Cardiac muscle cell (in vitro differentiated cells and primary cell): Measurements from ENCODE around the gene MTCP1. TPM values are rescaled to one million over a fixed set of nuclear protein-coding genes. Genes with fewer than 3 reads are reported as not detected.

Experiments used
- DNase-seq, 2 donors: peaks; one replicate each; pipeline versions ENCODE4 v3.0.0 to v3.0.0-alpha.2; 2010 to 2017; ENCODE audit warnings: low read depth in 1 of 2, low spot score in 1 of 2
- H3K27ac ChIP-seq: fragments of 200-600 bp; sonication (generic); 2 replicates; pipeline ENCODE4 v1.5.1; 2016
- H3K27me3 ChIP-seq: fragments of 200-600 bp; sonication (generic); 2 replicates; pipeline ENCODE4 v1.6.0; 2016; ENCODE audit warnings: control low read depth
- H3K36me3 ChIP-seq: fragments of 200-600 bp; sonication (generic); 2 replicates; pipeline ENCODE4 v1.5.1; 2016; ENCODE audit warnings: control low read depth
- H3K4me1 ChIP-seq: fragments of 200-600 bp; sonication (generic); 2 replicates; pipeline ENCODE4 v1.8.1; 2017; ENCODE audit warnings: low read depth, mild to moderate bottlenecking, mixed run types
- H3K4me3 ChIP-seq: fragments of 200-600 bp; sonication (generic); 2 replicates; pipeline ENCODE4 v1.5.1; 2016; ENCODE audit warnings: mild to moderate bottlenecking
- H3K9me3 ChIP-seq: fragments of 200-600 bp; sonication (generic); 2 replicates; pipeline ENCODE4 v1.5.1; 2017; ENCODE audit warnings: low read depth, mild to moderate bottlenecking, control low read depth
- polyA plus RNA-seq: library from polyadenylated mRNA; unstranded; fragments of >200 nt; fragmentation: Nextera tagmentation; extraction: Ambion mirVana; gene quantifications from 2 replicates; pipeline ENCODE4 v1.2.1, GENCODE V29; 2016
- total RNA-seq: library from RNA; depleted of rRNA; stranded (reverse); fragments of >200 nt; gene quantifications from 2 replicates; pipeline ENCODE4 v1.2.3, GENCODE V29; 2016
- TF ChIP-seq, protein P1 (sequence below): IDR thresholded peaks from 2 replicates; pipeline ENCODE4 v1.5.1; 2012; ENCODE audit warnings: low read depth, mild to moderate bottlenecking, low read length

MTCP1 gene
- total and polyA plus RNA-seq, 2 experiments from 2014 or later, result 1.7 to 42.2 TPM

DNA sequence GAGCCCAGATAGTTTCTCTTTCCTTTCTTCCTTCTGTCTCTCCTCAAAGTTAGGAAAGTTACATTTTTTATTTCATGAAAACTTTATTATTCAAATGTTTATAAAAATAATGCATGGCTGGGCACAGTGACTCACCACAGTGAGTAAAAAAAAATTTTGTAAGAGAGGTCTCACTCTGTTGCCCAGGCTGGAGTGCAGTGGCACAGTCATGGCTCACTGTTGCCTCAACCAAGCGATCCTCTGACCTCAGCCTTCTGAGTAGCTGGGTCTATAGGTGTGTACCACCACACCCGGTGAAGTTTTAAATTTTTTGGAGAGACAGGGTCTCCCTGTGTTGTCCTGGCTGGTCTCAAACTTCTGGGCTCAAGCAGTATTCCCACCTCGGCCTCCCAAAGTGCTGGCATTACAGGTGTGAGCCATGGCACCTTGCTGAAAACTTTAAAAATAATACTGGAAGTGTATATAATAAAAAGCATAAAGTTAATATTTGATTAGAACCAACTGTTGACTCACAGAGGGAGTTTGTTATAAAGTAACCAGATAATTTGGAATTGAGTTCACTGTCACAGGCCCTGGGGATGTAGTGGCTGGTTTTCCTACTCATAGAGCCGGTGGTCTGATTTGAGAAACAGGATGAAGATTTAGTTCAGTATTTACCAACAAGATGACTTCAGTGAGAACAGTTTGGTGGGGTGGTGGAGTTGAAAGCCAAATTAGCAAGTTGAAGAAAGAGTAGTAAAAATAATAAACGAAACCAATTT lies 18.0 kb downstream of the MTCP1 start:
- TF ChIP-seq, protein P1, sequence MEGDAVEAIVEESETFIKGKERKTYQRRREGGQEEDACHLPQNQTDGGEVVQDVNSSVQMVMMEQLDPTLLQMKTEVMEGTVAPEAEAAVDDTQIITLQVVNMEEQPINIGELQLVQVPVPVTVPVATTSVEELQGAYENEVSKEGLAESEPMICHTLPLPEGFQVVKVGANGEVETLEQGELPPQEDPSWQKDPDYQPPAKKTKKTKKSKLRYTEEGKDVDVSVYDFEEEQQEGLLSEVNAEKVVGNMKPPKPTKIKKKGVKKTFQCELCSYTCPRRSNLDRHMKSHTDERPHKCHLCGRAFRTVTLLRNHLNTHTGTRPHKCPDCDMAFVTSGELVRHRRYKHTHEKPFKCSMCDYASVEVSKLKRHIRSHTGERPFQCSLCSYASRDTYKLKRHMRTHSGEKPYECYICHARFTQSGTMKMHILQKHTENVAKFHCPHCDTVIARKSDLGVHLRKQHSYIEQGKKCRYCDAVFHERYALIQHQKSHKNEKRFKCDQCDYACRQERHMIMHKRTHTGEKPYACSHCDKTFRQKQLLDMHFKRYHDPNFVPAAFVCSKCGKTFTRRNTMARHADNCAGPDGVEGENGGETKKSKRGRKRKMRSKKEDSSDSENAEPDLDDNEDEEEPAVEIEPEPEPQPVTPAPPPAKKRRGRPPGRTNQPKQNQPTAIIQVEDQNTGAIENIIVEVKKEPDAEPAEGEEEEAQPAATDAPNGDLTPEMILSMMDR, result no peak
- no peak for DNase-seq
- Histone ChIP-seq H3K4me3 (no peak overlapping the region), H3K4me1 (no peaks in the 10 kb centered on the region), H3K36me3 (no peaks in the 10 kb centered on the region), H3K27me3 (no peaks in the 10 kb centered on the region), H3K9me3 (no peaks in the 10 kb centered on the region), H3K27ac (no peak overlapping the region)

DNA sequence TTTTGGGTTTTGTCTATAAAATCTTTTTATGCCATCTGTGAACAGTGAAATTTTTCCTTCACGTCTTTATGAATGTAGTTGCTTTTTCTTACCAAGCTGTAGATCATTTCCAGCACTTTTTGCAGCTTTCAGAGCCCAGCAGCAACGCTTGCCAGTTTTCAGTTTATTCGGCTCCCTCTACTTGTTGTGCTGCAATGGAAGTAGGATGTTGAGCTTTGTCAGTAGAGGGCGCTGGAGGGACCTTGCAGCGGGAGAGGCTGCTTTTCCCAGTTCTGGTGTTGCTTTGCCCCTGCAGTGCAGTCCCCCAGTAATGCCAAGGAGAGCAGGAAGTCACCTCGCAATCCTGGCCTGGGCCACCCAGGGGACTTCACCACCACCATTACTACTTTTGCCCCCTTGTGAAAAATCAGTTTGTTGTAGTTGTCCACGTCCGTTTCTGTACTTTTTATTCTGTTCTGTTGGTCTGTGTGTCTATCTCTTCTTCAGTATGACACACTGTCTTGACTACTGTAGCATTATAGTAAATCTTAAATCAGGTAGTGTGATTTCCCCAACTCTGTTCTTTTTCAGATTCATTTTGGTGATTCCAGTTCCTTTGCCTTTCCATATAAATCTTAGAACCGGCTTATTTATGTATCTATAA lies 21.8 kb downstream of the MTCP1 start:
- H3K27ac ChIP-seq, result no peak overlapping the region
- H3K4me1 ChIP-seq, result no peaks in the 10 kb centered on the region
- no peaks in the 10 kb centered on the region for H3K36me3 ChIP-seq
- no peak overlapping the region for H3K4me3 ChIP-seq
- no peaks in the 10 kb centered on the region for H3K9me3 ChIP-seq
- TF ChIP-seq, protein P1, result peak; percentile 66
- no peaks in the 10 kb centered on the region for H3K27me3 ChIP-seq
- DNase-seq, result peak; percentile 67 to 74

DNA sequence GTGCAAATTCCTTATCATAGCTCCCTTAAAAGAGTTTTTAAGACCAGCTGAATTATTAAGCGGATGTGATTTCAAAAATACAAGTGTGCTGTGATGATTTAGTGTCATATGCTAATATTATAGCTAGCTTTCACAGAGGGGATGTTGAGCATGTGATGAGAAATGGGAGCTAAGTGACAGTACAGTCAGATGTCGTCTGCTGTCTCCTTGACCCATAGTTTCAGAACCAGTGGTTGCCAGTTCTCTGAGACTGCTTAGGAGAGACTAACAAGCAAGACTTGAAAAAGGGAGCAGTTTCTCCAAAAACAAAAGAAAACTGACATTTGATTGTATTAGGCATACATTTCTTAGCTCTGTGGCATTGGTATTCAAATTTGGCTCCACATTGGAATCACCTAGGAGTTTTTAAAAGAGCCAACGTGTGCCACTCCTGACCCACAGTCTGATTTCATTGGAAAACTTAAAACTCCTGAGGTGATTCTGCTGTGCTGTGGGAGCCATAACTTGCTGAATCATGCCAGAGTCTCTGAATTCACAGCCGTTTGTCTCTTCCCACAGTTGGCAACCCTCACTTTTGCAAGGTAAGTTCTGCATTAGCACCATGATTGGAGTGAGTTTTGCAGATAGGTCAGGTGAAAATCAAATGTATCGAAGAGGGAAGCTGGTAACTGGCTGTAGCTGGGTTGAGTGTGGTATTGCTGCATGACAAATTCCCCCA lies 24.0 kb downstream of the MTCP1 start:
- no peaks in the 10 kb centered on the region for H3K36me3 ChIP-seq
- no peak overlapping the region for H3K27ac ChIP-seq
- H3K9me3 ChIP-seq, result no peaks in the 10 kb centered on the region
- TF ChIP-seq, protein P1, result no peak
- no peaks in the 10 kb centered on the region for H3K4me1 ChIP-seq
- no peak for DNase-seq
- no peak overlapping the region for H3K4me3 ChIP-seq
- H3K27me3 ChIP-seq, result no peaks in the 10 kb centered on the region

DNA sequence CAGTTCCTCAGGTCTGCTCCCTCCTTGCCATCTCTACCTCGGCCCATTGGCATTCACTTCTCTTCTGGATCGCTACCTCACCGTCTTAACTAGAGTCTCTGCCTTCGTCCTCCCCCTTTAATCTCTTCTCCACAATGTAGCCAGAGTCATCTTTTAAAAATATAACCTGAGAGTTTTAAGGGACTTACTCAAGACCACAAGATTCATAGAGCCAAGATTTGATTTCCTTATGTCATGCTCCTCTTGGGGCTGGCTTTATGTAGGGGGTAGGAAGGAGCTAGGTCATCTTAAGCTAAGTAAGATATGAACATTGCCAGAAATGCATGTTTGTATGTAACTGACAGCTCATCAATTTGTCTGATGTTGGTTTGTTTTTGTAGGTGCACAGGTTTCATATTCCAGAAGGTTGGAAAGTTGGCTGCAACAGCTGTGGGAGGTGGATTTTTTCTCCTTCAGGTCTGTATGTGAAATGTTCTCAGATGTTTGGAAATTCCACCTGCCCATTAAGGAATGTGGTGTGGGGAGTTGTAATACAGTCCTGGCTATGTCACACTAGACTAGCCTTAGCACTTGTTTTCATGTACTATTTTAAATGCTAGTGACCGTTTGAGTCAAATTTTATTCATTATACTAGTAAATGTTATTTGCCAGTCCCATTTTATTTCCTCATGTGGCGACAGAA lies 24.7 kb downstream of the MTCP1 start:
- H3K4me3 ChIP-seq, result no peak overlapping the region
- no peaks in the 10 kb centered on the region for H3K27me3 ChIP-seq
- TF ChIP-seq, protein P1, result no peak
- DNase-seq, result no peak
- no peak overlapping the region for H3K27ac ChIP-seq
- H3K4me1 ChIP-seq, result no peaks in the 10 kb centered on the region
- no peaks in the 10 kb centered on the region for H3K9me3 ChIP-seq
- H3K36me3 ChIP-seq, result no peaks in the 10 kb centered on the region

DNA sequence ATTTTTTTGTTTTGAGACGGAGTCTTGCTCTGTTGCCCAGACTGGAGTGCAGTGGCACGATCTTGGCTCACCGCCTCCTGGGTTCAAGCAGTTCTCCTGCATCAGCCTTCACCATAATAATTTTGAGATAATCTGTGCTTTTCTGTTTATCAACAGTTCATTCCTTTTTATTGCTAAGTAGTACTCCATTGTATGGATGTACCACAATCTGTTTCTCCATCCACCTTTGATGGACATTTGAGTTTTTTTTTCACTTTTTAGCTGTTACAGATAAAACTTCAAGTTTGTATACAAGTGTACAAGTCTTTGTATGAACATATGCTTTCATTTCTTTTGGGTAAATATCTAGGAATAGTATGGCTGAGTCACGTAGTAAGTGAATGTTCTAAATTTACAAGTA lies 35.2 kb downstream of the MTCP1 start:
- Histone ChIP-seq H3K9me3 (no peaks in the 10 kb centered on the region), H3K27me3 (no peaks in the 10 kb centered on the region), H3K4me3 (no peak overlapping the region), H3K4me1 (no peaks in the 10 kb centered on the region), H3K36me3 (peaks cover 4% of the 10 kb centered on the region), H3K27ac (no peak overlapping the region)
- TF ChIP-seq, protein P1, result no peak
- DNase-seq, result no peak
